ENCODE data around the gene CHORDC1. TPM values are rescaled to one million over a fixed set of nuclear protein-coding genes. Genes with fewer than 3 reads are reported as not detected.

The CHORDC1 gene
- polyA plus RNA-seq, 1 donor (not counting 4 experiments of a cell fraction or from before 2014, with no cell fraction given): 50.7 TPM

DNA sequence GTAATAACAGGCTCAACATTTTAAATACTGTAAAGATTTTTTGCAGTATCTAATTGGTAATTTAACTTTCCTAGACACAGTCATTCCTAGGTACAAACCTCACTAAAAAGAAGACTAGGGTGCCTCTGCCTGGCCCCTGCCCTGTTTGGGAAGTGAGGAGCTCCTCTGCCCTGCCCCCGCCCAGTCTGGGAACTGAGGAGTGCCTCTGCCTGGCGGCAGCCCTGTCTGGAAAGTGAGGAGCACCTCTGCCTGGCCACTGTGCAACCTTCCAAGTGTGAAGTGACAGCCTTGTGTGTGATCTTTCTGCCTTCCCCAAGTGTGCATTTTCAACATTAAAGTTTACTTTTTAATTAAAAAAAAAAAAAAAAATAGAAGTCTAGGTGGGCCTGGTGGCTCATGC, 4.2 kb downstream of the CHORDC1 start:
- H3K4me3 ChIP-seq (ENCODE audit: control insufficient read depth in 2 of 3, extremely low read depth in 1 of 3, insufficient read depth in 2 of 3, low read depth in 1 of 3, low read length in 3 of 3): no peak overlapping the region
- H3K4me1 ChIP-seq (ENCODE audit: control insufficient read depth, extremely low read depth, insufficient read depth, low read length): peaks cover 26% of the 10 kb centered on the region
- dilution Hi-C loops (cut with MboI; ENCODE audit: extremely low pct_ligation_motif_present, low sequenced_read_pairs): no loop called here
- H3K9ac ChIP-seq (ENCODE audit: control insufficient read depth, extremely low read depth, insufficient read depth, low read length): no peak overlapping the region
- no peak overlapping the region for H3K27ac ChIP-seq (ENCODE audit: control insufficient read depth, insufficient read depth, low read length)
- H2AFZ ChIP-seq (ENCODE audit: control insufficient read depth, low read length): no peak overlapping the region
- H4K20me1 ChIP-seq (ENCODE audit: control insufficient read depth, extremely low read depth, insufficient read depth, low read length): peaks cover 32% of the 10 kb centered on the region
- H3K4me2 ChIP-seq (ENCODE audit: control insufficient read depth, extremely low read depth, insufficient read depth, low read depth, low read length): no peak overlapping the region
- peaks cover 2% of the 10 kb centered on the region for H3K9me3 ChIP-seq (ENCODE audit: control insufficient read depth, low read depth, low read length)
- peaks cover 97% of the 10 kb centered on the region for H3K79me2 ChIP-seq (ENCODE audit: control insufficient read depth, insufficient read depth, low read length)
- FAIRE-seq (no peak), DNase-seq (ENCODE audit: low read depth, low spot score) (no peak)
- peaks cover under 1 to 11% of the 10 kb centered on the region in 2 experiments for H3K36me3 ChIP-seq (ENCODE audit: control insufficient read depth in 2 of 2, extremely low read depth in 1 of 2, insufficient read depth in 2 of 2, low read length in 2 of 2)
- TF ChIP-seq, protein P1, sequence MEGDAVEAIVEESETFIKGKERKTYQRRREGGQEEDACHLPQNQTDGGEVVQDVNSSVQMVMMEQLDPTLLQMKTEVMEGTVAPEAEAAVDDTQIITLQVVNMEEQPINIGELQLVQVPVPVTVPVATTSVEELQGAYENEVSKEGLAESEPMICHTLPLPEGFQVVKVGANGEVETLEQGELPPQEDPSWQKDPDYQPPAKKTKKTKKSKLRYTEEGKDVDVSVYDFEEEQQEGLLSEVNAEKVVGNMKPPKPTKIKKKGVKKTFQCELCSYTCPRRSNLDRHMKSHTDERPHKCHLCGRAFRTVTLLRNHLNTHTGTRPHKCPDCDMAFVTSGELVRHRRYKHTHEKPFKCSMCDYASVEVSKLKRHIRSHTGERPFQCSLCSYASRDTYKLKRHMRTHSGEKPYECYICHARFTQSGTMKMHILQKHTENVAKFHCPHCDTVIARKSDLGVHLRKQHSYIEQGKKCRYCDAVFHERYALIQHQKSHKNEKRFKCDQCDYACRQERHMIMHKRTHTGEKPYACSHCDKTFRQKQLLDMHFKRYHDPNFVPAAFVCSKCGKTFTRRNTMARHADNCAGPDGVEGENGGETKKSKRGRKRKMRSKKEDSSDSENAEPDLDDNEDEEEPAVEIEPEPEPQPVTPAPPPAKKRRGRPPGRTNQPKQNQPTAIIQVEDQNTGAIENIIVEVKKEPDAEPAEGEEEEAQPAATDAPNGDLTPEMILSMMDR (optimal IDR thresholded peaks at IDR 0.05 in 1 of 3, IDR thresholded peaks at IDR 0.05 in 1 of 3, conservative IDR thresholded peaks at IDR 0.05 in 1 of 3; ENCODE audit: extremely low read depth in 1 of 3, insufficient read depth in 2 of 3, low read length in 3 of 3): no peak
- no peak for TF ChIP-seq EZH2 (IDR thresholded peaks at IDR 0.05; ENCODE audit: low read length)
- peaks cover 2% of the 10 kb centered on the region for H3K9me1 ChIP-seq (ENCODE audit: control insufficient read depth, extremely low read depth, insufficient read depth, low read length)
- H3K27me3 ChIP-seq (ENCODE audit: control insufficient read depth, extremely low read depth, insufficient read depth, low read length): no peaks in the 10 kb centered on the region

DNA sequence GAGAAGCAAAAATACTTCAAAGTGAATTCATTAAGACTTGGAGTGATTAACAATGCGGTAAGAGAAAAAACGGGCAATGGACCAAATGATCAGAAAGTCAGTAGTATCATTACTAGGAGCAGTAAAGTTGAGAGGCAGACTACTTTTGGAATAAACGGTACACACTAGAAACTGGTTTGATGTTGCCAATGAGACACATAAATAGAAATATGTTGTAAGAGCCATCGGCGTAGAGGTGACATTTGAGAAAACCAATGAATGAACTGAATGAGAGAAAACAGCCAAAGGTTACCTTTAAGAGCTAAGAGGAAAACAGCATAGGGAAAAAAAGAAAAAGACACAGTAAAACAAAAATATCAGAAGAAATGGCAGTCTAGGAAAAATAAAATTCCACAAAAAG, 6.2 kb downstream of the CHORDC1 start:
- Histone ChIP-seq H3K79me2 (ENCODE audit: control insufficient read depth, insufficient read depth, low read length) (peaks cover 96% of the 10 kb centered on the region), H3K4me1 (ENCODE audit: control insufficient read depth, extremely low read depth, insufficient read depth, low read length) (peaks cover 25% of the 10 kb centered on the region), H3K4me2 (ENCODE audit: control insufficient read depth, extremely low read depth, insufficient read depth, low read depth, low read length) (no peak overlapping the region), H2AFZ (ENCODE audit: control insufficient read depth, low read length) (no peak overlapping the region), H3K36me3 (ENCODE audit: control insufficient read depth in 2 of 2, extremely low read depth in 1 of 2, insufficient read depth in 2 of 2, low read length in 2 of 2) (peaks cover 5 to 23% of the 10 kb centered on the region in 2 experiments), H3K9ac (ENCODE audit: control insufficient read depth, extremely low read depth, insufficient read depth, low read length) (no peak overlapping the region), H4K20me1 (ENCODE audit: control insufficient read depth, extremely low read depth, insufficient read depth, low read length) (peaks cover 25% of the 10 kb centered on the region), H3K27ac (ENCODE audit: control insufficient read depth, insufficient read depth, low read length) (no peak overlapping the region), H3K4me3 (ENCODE audit: control insufficient read depth in 2 of 3, extremely low read depth in 1 of 3, insufficient read depth in 2 of 3, low read depth in 1 of 3, low read length in 3 of 3) (no peak overlapping the region), H3K9me3 (ENCODE audit: control insufficient read depth, low read depth, low read length) (peaks cover 2% of the 10 kb centered on the region), H3K9me1 (ENCODE audit: control insufficient read depth, extremely low read depth, insufficient read depth, low read length) (peaks cover 2% of the 10 kb centered on the region), H3K27me3 (ENCODE audit: control insufficient read depth, extremely low read depth, insufficient read depth, low read length) (no peaks in the 10 kb centered on the region)
- dilution Hi-C loops (cut with MboI; ENCODE audit: extremely low pct_ligation_motif_present, low sequenced_read_pairs): no loop called here
- FAIRE-seq: no peak
- DNase-seq (ENCODE audit: low read depth, low spot score): no peak
- no peak for TF ChIP-seq EZH2 (IDR thresholded peaks at IDR 0.05; ENCODE audit: low read length)
- TF ChIP-seq, protein P1 (optimal IDR thresholded peaks at IDR 0.05 in 1 of 3, IDR thresholded peaks at IDR 0.05 in 1 of 3, conservative IDR thresholded peaks at IDR 0.05 in 1 of 3; ENCODE audit: extremely low read depth in 1 of 3, insufficient read depth in 2 of 3, low read length in 3 of 3): no peak
